ENCODE results near the gene EIF3D.
A peak's percentile ranks its signal among the peaks of the same experiment; 100 is the strongest.

EIF3D gene

DNA sequence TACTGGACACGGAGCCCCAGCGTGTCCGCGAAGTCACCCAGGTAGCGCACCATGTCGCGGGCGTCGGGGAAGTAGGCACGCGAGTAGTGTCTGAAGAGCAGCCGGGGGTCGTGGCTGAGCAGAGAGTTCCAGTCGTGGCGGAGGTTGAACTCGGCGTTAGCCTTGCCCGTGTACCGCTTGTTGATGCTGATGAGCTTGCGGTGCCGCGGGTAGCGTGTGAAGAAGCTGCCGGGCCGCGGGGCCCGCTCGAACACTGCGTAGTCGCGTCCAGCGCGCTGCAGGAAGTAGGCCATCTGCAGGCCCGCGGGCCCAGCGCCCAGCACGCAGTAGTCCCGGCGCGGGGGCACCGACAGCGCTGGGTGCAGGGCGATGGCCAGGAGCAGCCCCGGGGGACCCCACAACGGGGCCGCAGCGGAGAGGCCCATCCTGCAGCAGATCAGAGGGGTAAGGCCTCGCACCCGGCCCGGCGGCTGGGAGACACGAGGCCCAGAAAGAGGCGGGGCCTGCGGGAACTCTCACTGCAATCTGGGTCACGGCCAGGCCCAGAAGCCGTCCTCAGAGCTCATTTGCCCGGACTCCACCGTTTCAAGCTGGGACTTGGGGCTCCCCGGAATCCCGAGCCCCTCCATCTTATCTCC, 22.8 kb downstream of the EIF3D start:
- no peak for DNase-seq

- DNase-seq: no peak
Measured at GRCh38 chr22:36497910-36498665, 30.9 kb downstream of the EIF3D start.

DNA sequence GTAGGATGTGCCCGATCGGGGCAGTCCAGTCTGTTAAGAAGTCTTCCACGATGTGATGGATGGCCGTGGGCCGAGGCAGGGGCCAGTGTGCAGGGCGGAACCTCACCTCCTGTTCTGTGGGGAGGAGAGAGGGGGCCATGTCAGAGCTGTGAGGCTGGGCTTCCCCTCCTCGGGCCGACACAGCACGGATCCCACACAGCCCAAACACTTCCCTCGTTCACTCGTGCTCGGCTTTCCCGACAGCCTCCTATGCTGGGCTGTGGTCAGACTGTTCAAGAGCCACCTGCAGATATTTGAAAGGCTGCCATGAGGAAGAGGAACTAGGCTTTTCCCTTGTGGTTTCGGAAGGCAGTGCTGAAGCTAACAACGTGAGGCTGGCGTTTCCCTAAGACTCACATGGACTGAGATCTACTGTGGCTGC, 35.3 kb downstream of the EIF3D start:
- DNase-seq: no peak

DNA sequence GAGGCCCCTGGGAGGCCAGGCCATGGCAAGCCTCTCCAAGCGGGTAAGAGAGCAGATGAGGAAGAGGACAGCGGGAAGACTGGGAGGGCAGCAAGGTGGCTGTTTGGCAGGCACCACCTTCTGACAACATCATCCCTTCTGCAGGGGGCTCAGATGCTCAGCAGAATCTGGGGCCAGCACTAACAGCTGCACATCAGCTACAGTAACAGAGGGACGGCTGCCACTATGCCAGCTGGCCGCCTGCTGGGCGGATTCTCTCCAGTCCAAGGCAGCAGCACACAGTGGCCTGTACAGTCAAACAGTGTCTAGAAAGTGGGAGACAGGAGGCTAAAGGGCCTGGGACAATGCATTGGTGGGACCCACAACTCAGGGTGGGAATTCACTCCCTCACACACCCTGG, 36.9 kb downstream of the EIF3D start:
- no peak for DNase-seq

- no peak for DNase-seq
Measured at GRCh38 chr22:36491155-36491554, 37.8 kb downstream of the EIF3D start.

GRCh38 chr22:36486619-36487384, 42.2 kb downstream of the EIF3D start:
- no peak for DNase-seq

GRCh38 chr22:36481393-36482168, 47.4 kb downstream of the EIF3D start, which contains the start of gene TXN2:
Gene TXN2, minus strand, starts transcription at chr22:36481640. Its CDS starts 803 bp downstream, at chr22:36480837.
- DNase-seq: peak; percentile 86

DNA sequence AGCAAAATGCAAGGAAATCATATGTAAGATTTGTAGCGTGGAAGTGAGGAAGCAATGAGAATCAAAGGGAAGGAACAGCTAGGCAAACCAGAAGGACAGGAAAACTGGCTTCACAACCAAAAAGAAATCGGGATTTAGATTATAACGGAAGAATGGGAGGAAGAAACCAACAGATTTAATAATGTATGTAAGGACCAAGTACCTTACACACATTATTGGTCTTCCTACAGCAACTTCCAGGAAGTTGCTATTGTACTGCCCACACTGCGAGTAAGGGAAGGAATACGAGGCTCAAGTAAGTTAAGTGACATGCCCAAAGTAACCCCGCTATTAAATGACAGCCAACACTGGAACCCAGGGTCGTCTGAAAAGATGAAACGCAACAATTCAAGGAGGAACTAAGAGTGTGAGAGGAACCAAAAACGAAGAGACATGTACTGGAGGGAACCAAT, 48.0 kb downstream of the EIF3D start:
- no peak for DNase-seq

DNA sequence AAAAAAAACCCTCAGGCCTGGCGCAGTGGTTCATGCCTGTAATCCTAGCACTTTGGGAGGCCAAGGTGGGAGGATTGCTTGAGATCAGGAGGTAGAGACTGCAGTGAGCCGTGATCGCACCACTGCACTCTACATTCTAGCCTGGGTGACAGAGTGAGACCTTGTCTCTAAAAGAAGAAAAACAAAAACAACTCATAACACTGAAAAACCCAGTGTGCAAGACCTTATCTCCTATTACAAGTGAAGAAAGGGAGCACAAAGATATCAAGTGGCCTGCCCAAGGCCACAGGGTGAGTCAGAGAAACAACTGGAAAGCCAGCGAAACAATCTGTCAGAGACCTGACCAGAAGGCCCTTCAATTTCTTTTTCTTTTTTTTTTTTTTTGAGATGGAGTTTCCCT, 50.0 kb downstream of the EIF3D start:
- DNase-seq: no peak

GRCh38 chr22:36475341-36475740, 53.6 kb downstream of the EIF3D start:
- DNase-seq: no peak

- no peak for DNase-seq
Measured at GRCh38 chr22:36472689-36473088, 56.3 kb downstream of the EIF3D start.

DNA sequence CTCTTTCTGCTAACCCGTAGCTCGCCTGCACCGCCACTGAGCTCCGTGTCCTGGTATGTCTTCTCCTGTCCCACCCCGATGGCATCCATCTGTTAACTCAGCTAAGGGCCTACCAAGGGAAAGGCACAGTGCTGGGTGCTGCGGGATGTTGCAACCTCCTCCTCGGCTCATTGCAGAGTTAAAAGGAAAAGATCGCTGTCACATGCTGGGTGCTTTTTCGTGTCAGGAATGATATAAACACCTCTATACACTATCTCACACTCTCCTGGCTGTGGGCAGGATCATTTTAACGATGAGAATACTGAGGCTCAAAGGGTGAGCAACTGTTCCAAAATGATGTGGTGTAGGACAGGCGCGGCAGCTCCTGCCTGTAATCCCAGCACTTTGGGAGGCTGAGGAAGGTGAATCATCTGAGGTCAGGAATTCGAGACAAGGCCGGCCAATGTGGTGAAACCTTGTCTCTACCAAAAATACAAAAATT, 57.6 kb downstream of the EIF3D start:
- DNase-seq: no peak

DNA sequence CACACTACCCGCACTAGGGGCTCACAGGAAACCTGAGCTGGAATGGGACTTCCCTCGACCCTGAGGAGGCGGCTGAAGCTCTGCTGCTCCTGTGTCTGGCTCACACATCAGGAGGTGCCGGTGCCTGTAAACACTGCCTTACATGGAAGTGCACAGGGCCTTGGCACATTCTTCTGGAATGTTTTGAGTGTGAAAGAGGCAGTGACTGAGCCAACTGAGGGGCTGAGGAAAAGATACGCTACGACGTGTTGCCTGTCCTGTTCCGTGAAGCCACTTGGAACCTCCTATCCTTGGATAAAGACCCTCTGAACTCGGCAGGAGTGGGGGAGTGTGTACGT, 58.0 kb downstream of the EIF3D start:
- DNase-seq: no peak

DNA sequence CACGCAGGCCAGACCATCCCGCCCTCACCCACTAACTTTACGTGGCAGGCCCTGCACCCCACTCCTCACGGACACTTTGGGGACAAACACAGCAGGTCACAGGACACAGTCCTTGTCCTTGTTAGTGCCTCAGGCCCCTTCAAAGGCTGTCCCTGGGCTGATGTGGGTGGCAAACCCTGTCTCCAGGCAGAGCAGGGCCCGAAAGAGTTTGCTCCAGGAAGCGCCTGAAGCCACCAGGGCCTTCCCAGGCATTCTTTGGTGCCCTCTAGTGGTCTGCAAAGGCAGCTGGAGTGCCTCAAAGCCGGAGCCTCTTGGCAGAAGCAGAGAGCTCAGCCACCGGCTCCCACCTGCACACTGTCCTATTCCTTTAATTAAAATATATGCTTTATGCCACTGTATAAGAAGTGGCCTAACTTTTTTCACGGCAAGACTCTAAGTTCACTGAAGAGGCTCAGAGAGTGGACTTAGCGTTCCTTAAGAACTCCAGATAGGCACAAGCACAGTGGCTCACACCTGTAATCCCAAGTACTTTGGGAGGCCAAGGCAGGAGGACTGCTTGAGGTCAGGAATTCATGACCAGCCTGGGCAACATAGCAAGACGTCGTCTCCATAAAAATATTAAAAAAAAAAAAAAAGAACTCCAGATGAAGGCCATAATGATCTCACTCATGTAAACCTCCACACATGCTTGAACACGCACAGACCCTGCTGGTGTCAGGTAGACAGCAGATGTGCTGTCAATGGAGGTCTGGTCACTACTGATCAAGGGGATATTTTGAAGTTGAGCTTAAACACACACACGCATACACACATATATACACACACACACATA, 58.6 kb downstream of the EIF3D start:
- DNase-seq: peak; percentile 48

- no peak for DNase-seq
Measured at GRCh38 chr22:36469094-36469710, 59.8 kb downstream of the EIF3D start.

GRCh38 chr22:36467946-36468345, 61.0 kb downstream of the EIF3D start:
- DNase-seq: no peak

- DNase-seq: no peak
Measured at GRCh38 chr22:36467042-36467810, 61.7 kb downstream of the EIF3D start.

DNA sequence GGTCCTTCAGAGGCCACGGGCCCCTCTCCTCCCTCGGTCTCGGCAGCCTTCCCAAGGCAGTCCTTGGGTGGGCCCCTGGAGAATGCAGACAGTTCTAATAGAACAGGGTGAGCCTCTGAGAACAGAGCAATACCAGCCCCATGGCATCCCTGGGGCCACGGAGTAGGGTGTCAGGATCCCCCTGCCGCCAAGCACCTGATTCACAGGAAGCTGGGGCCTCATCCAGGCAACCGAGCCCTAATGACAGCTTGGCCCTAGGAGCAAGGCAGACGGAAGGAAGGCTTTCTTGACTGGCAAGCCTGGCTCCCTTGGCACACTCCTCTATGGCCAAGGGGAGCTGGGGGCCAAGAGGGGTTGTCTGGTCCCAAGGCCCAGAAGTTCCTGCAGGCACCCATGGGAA, 62.7 kb downstream of the EIF3D start:
- no peak for DNase-seq

GRCh38 chr22:36465232-36466021, 63.5 kb downstream of the EIF3D start:
- DNase-seq: no peak

DNA sequence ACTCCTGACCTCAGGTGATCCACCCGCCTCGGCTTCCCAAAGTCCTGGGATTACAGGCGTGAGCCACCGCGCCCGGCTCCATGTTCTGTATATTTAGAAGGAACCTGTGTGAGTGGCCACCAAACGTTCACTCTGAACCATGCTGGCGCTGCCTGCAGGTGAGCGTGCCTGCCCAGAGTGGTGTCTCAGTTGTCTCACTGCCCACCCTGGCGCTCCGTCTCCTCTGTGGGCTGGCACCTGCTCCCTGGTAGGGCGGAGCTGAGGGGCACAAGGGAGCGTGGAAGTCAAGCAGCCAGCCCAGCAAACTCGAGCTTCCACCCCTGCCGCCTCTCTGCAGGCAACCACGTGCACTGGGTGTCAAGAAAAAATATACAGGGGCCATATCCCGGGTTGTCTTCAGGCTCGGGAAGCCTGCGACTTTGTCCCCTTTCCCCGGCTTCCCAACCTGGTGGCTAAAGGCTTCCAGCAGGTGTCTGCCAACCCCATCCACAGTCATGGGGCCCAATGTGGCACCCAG, 64.2 kb downstream of the EIF3D start:
- DNase-seq: no peak
